Measurements from ENCODE around the gene C4orf17. TPM values are rescaled to one million over a fixed set of nuclear protein-coding genes. Genes with fewer than 3 reads are reported as not detected.

C4orf17 gene
- total RNA-seq, 1 donor from 2014 or later = not detected

- intact Hi-C loops (cut with micrococcal nuclease) = loop anchor here (1.0 to 5.0 kb wide), 13 partner anchors 56 to 1421 kb away; partner anchors contain the start of genes ADH5, EIF4E, LAMTOR3 and METAP1
- no peaks in the 10 kb centered on the region for H3K36me3 Mint-ChIP-seq (ENCODE audit: low read depth)
- peaks cover 16% of the 10 kb centered on the region for H3K27me3 Mint-ChIP-seq (ENCODE audit: low read depth)
- no peaks in the 10 kb centered on the region for H3K9me3 Mint-ChIP-seq
- H3K4me3 Mint-ChIP-seq (ENCODE audit: low read depth) = peak within 1 kb of the TSS; percentile 92
- peak within 1 kb of the TSS; percentile 95 for H3K27ac Mint-ChIP-seq
- peak; percentile 93 for DNase-seq (ENCODE audit: low spot score)
- peaks cover 12% of the 10 kb centered on the region for H3K4me1 Mint-ChIP-seq (ENCODE audit: low read depth)
These were observed 52.7 kb downstream of the C4orf17 start, which contains the start of gene TRMT10A for GRCh38 chr4:99563310-99564186. TRMT10A (minus strand) TSS chr4:99564039; CDS start chr4:99559338, 4,701 bp downstream.

DNA sequence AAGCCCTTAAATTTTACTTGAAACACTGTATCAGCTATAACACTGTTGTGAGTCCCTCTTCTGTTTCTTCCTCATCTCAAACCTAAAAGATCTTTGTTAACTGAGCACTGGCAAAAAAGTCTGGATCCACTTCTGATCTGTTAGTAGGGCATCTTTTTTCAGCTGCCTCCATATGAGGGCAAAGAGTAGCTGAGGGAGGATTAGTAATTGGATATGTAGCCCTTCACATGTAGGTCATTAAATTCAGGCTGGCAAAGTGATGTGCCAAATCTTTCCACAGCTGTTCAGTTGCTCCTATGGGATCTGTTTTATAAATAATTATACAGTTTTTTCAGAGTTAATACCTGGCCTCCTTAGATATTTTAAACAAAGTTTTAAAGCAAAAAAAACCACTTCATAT is 54.1 kb downstream of the C4orf17 start:
- intact Hi-C loops (cut with micrococcal nuclease) = loop anchor here (2.0 to 5.0 kb wide), 5 partner anchors 190 to 1423 kb away; partner anchors contain the start of genes ADH5, RAP1GDS1 and STPG2
- H3K4me3 Mint-ChIP-seq (ENCODE audit: low read depth) = peak overlapping the region; percentile 43
- H3K27me3 Mint-ChIP-seq (ENCODE audit: low read depth) = peaks cover 23% of the 10 kb centered on the region
- H3K36me3 Mint-ChIP-seq (ENCODE audit: low read depth) = no peaks in the 10 kb centered on the region
- no peak overlapping the region for H3K27ac Mint-ChIP-seq
- no peaks in the 10 kb centered on the region for H3K9me3 Mint-ChIP-seq
- H3K4me1 Mint-ChIP-seq (ENCODE audit: low read depth) = peaks cover 12% of the 10 kb centered on the region
- DNase-seq (ENCODE audit: low spot score) = no peak

DNA sequence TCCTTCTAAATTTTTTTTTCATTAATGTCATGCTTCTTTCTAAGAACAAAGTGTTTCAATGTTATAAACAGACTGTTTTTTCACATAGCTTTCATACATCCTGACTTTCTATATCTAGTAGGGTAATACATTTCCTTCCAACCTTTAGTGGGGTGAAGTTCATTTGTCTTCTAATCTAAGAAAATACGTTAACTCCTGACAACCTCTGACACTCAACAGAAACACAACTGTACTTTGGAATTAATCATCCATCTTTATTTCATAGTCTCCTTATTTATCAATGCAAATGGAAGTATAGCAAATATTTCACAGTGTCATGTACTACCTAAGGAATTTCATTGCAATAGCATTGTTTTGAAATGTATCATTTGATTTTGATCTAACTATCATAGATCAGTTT is 61.1 kb downstream of the C4orf17 start:
- Mint-ChIP-seq H3K4me3 (ENCODE audit: low read depth) (no peak overlapping the region), H3K4me1 (ENCODE audit: low read depth) (peaks cover 3% of the 10 kb centered on the region), H3K27me3 (ENCODE audit: low read depth) (peaks cover 40% of the 10 kb centered on the region), H3K9me3 (no peaks in the 10 kb centered on the region), H3K36me3 (ENCODE audit: low read depth) (no peaks in the 10 kb centered on the region), H3K27ac (no peak overlapping the region)
- intact Hi-C loops (cut with micrococcal nuclease) = no loop called here
- no peak for DNase-seq (ENCODE audit: low spot score)

DNA sequence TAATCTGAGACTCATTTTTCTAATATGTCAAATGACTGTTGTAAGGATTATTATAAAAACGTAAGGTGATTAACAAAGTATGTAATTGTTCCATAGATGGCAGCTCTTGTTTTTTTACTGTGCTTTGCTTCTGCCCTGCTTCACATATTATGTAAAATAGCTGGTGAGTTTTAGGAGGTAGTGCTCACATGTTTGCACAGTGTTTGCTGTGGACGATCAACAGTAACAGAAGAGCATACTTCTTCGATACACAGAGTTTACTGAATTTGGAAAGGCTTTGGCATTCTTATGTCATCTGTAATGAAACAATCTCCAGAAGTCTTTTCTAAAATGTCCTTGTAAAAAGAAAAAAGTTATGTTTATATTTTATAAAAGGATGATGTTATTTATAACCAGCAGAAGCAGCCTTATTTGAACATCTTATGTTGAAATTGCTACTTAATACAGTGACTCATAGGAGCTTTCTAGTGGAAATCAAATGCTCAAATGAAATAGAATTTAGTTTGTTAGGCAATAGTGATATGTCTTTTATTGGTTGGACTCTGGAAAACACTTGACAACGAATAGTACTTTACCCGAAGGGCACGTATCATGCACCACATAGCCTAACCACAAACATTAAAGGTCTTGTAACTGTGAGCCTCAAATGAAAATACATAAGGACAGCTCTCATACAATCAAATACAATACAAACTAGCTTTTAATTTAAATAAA is 61.9 kb downstream of the C4orf17 start:
- DNase-seq (ENCODE audit: low spot score) = no peak
- Mint-ChIP-seq H3K36me3 (ENCODE audit: low read depth) (no peaks in the 10 kb centered on the region), H3K27me3 (ENCODE audit: low read depth) (peaks cover 34% of the 10 kb centered on the region), H3K4me1 (ENCODE audit: low read depth) (peaks cover 3% of the 10 kb centered on the region), H3K4me3 (ENCODE audit: low read depth) (no peak overlapping the region), H3K9me3 (no peaks in the 10 kb centered on the region), H3K27ac (no peak overlapping the region)
- intact Hi-C loops (cut with micrococcal nuclease) = no loop called here

DNA sequence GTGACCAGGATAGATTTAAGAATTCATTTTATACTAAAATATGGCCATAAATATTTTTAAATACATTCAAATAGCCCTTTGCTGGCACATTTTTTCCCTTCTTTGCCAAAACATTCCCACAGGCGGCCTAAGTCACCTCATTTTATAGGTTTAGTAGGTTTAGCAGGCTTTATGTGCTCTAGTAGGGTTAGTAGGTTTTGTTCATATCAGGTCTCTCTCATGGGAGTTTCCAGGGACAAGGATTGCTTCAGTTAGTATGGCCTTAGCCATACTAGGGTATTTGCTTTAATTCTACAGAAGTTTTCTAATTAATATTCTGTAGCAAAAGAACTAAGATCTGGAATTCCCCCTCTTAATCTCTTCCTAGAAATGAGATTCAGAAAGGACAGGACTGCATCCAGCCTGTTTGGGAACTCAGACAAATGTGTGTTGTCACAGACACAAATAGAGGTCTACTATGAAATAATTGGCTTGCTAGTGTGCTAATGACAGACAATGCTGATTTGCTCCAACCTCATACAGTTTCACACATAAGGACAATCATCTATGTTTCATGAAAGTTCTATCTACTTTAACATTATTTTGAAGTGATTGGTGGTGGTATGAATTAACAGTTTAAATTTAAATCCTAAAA is 63.0 kb downstream of the C4orf17 start:
- Mint-ChIP-seq H3K4me3 (ENCODE audit: low read depth) (no peak overlapping the region), H3K4me1 (ENCODE audit: low read depth) (peaks cover 3% of the 10 kb centered on the region), H3K27me3 (ENCODE audit: low read depth) (peaks cover 31% of the 10 kb centered on the region), H3K27ac (no peak overlapping the region), H3K36me3 (ENCODE audit: low read depth) (no peaks in the 10 kb centered on the region), H3K9me3 (no peaks in the 10 kb centered on the region)
- intact Hi-C loops (cut with micrococcal nuclease) = no loop called here
- no peak for DNase-seq (ENCODE audit: low spot score)

GRCh38 chr4:99574530-99575324 is 63.9 kb downstream of the C4orf17 start, which contains the start of gene MTTP:
MTTP (plus strand) TSS chr4:99574824; CDS start chr4:99574910, 86 bp downstream.
- Mint-ChIP-seq H3K27ac (no peak within 1 kb of the TSS), H3K27me3 (ENCODE audit: low read depth) (peaks cover 33% of the 10 kb centered on the region), H3K9me3 (no peaks in the 10 kb centered on the region), H3K36me3 (ENCODE audit: low read depth) (no peaks in the 10 kb centered on the region), H3K4me3 (ENCODE audit: low read depth) (no peak within 1 kb of the TSS), H3K4me1 (ENCODE audit: low read depth) (peaks cover 3% of the 10 kb centered on the region)
- DNase-seq (ENCODE audit: low spot score) = no peak
- intact Hi-C loops (cut with micrococcal nuclease) = no loop called here

GRCh38 chr4:99578714-99579113 is 67.9 kb downstream of the C4orf17 start:
- Mint-ChIP-seq H3K4me1 (ENCODE audit: low read depth) (peaks cover 3% of the 10 kb centered on the region), H3K27ac (no peak overlapping the region), H3K9me3 (no peaks in the 10 kb centered on the region), H3K27me3 (ENCODE audit: low read depth) (peaks cover 26% of the 10 kb centered on the region), H3K36me3 (ENCODE audit: low read depth) (no peaks in the 10 kb centered on the region), H3K4me3 (ENCODE audit: low read depth) (no peak overlapping the region)
- intact Hi-C loops (cut with micrococcal nuclease) = no loop called here
- no peak for DNase-seq (ENCODE audit: low spot score)

DNA sequence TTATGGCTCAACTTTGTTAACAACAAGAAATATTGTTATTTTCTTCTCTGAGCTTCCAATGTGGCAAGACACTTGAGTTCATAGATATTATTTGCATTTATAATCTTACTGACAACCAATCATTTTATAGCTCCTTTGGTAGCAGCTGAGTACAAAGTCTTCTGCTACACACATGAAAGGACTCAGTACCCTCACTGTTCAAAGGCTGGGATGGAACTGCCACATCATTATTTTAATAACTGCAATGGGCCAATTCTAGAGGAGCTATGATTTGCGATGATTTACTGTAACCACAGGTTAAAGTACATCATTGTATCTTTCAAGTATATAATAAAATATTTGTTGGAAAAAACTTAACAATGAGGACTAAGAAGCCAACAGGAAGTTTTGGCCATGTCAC is 74.7 kb downstream of the C4orf17 start:
- intact Hi-C loops (cut with micrococcal nuclease) = no loop called here
- H3K9me3 Mint-ChIP-seq = no peaks in the 10 kb centered on the region
- H3K4me1 Mint-ChIP-seq (ENCODE audit: low read depth) = no peaks in the 10 kb centered on the region
- H3K4me3 Mint-ChIP-seq (ENCODE audit: low read depth) = no peak overlapping the region
- peaks cover 17% of the 10 kb centered on the region for H3K27me3 Mint-ChIP-seq (ENCODE audit: low read depth)
- no peaks in the 10 kb centered on the region for H3K36me3 Mint-ChIP-seq (ENCODE audit: low read depth)
- no peak for DNase-seq (ENCODE audit: low spot score)
- no peak overlapping the region for H3K27ac Mint-ChIP-seq

DNA sequence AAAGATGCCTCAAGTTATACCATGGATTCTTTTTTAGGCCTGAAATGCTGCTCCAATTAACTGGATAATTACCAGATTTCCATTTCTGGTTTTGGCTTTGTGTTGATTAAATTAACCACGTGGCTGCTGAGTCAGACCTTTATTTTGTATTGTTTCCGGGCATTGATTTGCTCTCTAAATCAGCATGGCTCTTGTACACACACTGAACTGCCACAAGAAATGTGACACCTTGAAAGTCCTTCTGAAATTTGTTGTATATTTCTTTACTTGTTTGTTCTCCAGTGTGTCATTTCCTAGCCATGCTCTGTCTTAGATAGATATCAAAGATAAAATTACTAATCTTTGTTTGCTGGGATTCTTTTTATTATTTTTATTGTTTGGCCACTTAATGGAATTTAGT is 75.5 kb downstream of the C4orf17 start:
- H3K9me3 Mint-ChIP-seq = no peaks in the 10 kb centered on the region
- no peak for DNase-seq (ENCODE audit: low spot score)
- intact Hi-C loops (cut with micrococcal nuclease) = no loop called here
- no peaks in the 10 kb centered on the region for H3K36me3 Mint-ChIP-seq (ENCODE audit: low read depth)
- H3K4me3 Mint-ChIP-seq (ENCODE audit: low read depth) = no peak overlapping the region
- peaks cover 17% of the 10 kb centered on the region for H3K27me3 Mint-ChIP-seq (ENCODE audit: low read depth)
- no peaks in the 10 kb centered on the region for H3K4me1 Mint-ChIP-seq (ENCODE audit: low read depth)
- H3K27ac Mint-ChIP-seq = no peak overlapping the region

GRCh38 chr4:99586797-99587196 is 76.0 kb downstream of the C4orf17 start:
- DNase-seq (ENCODE audit: low spot score) = no peak
- no peak overlapping the region for H3K4me3 Mint-ChIP-seq (ENCODE audit: low read depth)
- H3K9me3 Mint-ChIP-seq = no peaks in the 10 kb centered on the region
- H3K4me1 Mint-ChIP-seq (ENCODE audit: low read depth) = no peaks in the 10 kb centered on the region
- H3K27ac Mint-ChIP-seq = no peak overlapping the region
- intact Hi-C loops (cut with micrococcal nuclease) = no loop called here
- H3K36me3 Mint-ChIP-seq (ENCODE audit: low read depth) = no peaks in the 10 kb centered on the region
- H3K27me3 Mint-ChIP-seq (ENCODE audit: low read depth) = peaks cover 17% of the 10 kb centered on the region

- Mint-ChIP-seq H3K27me3 (ENCODE audit: low read depth) (peaks cover 14% of the 10 kb centered on the region), H3K36me3 (ENCODE audit: low read depth) (no peaks in the 10 kb centered on the region), H3K4me3 (ENCODE audit: low read depth) (no peak overlapping the region), H3K9me3 (no peaks in the 10 kb centered on the region), H3K27ac (no peak overlapping the region), H3K4me1 (ENCODE audit: low read depth) (no peaks in the 10 kb centered on the region)
- no peak for DNase-seq (ENCODE audit: low spot score)
- intact Hi-C loops (cut with micrococcal nuclease) = no loop called here
These were observed 76.5 kb downstream of the C4orf17 start for GRCh38 chr4:99587309-99587708.

DNA sequence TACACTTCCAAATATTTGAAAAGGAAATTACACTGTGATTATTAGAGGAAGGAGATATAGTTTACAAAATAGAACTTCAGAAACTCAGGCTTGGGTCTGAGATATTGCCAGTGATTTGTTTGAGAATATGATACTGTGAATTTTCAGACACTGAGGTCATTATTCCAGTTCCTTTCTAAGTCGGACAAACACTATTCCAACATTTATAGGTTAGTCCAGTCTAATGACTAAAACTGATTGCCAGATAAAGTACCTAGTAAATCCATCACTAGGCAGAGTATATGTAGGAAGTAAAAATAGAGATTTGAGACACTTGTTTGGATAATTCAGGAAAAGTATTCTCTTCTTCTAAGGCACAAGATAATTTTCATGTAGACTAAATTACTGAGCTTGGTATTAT is 77.0 kb downstream of the C4orf17 start:
- no peak overlapping the region for H3K4me3 Mint-ChIP-seq (ENCODE audit: low read depth)
- DNase-seq (ENCODE audit: low spot score) = no peak
- no peaks in the 10 kb centered on the region for H3K9me3 Mint-ChIP-seq
- no peaks in the 10 kb centered on the region for H3K36me3 Mint-ChIP-seq (ENCODE audit: low read depth)
- no peak overlapping the region for H3K27ac Mint-ChIP-seq
- intact Hi-C loops (cut with micrococcal nuclease) = no loop called here
- no peaks in the 10 kb centered on the region for H3K4me1 Mint-ChIP-seq (ENCODE audit: low read depth)
- peaks cover 11% of the 10 kb centered on the region for H3K27me3 Mint-ChIP-seq (ENCODE audit: low read depth)
